ENCODE data around the gene PTEN.

PTEN gene

GRCh38 chr10:87913156-87913921 is 49.9 kb downstream of the PTEN start:
- DNase-seq: no peak
- Histone ChIP-seq H3K27me3 (replicated peaks; ENCODE audit: insufficient read depth, low read length) (no peaks in the 10 kb centered on the region), H3K79me2 (ENCODE audit: low read length) (peaks cover 99% of the 10 kb centered on the region), H2AFZ (ENCODE audit: low read length) (no peak overlapping the region), H3K4me2 (ENCODE audit: low read depth, low read length) (no peak overlapping the region), H4K20me1 (ENCODE audit: insufficient read depth, low read length) (no peaks in the 10 kb centered on the region), H3K27ac (ENCODE audit: low read length) (no peak overlapping the region), H3K9ac (ENCODE audit: low read length) (no peak overlapping the region), H3F3A (ENCODE audit: insufficient read depth, low read length) (no peaks in the 10 kb centered on the region), H3K4me1 (ENCODE audit: low read length) (no peaks in the 10 kb centered on the region), H3K9me2 (replicated peaks; ENCODE audit: insufficient read depth, low read length) (no peaks in the 10 kb centered on the region), H3K9me3 (replicated peaks; ENCODE audit: insufficient read depth, low read length) (no peaks in the 10 kb centered on the region), H3K36me3 (replicated peaks; ENCODE audit: insufficient read depth, low read length) (peaks cover 7% of the 10 kb centered on the region; the same call in 1 of the 2 replicates), H3K4me3 (ENCODE audit: low read length) (no peak overlapping the region)
- TF ChIP-seq EZH2 (optimal IDR thresholded peaks at IDR 0.05; ENCODE audit: low read depth, low read length): no peak
- TF ChIP-seq EZH2phosphoT487 (IDR thresholded peaks at IDR 0.05; ENCODE audit: low read length): no peak
- no peak for TF ChIP-seq CTCF (IDR thresholded peaks at IDR 0.05; ENCODE audit: low read length)

- DNase-seq: no peak
Observed at GRCh38 chr10:87915406-87915805, 52.0 kb downstream of the PTEN start.

GRCh38 chr10:87915989-87916388 is 52.6 kb downstream of the PTEN start:
- Histone ChIP-seq H3K9me2 (replicated peaks; ENCODE audit: insufficient read depth, low read length) (no peaks in the 10 kb centered on the region), H3K79me2 (ENCODE audit: low read length) (peaks cover 99% of the 10 kb centered on the region), H3K27me3 (replicated peaks; ENCODE audit: insufficient read depth, low read length) (no peaks in the 10 kb centered on the region), H3K27ac (ENCODE audit: low read length) (no peak overlapping the region), H3K9me3 (replicated peaks; ENCODE audit: insufficient read depth, low read length) (no peaks in the 10 kb centered on the region), H3K36me3 (replicated peaks; ENCODE audit: insufficient read depth, low read length) (peaks cover 7% of the 10 kb centered on the region; the same call in 1 of the 2 replicates), H3K4me1 (ENCODE audit: low read length) (no peaks in the 10 kb centered on the region), H3K4me2 (ENCODE audit: low read depth, low read length) (no peak overlapping the region), H4K20me1 (ENCODE audit: insufficient read depth, low read length) (no peaks in the 10 kb centered on the region), H3K4me3 (ENCODE audit: low read length) (no peak overlapping the region), H3F3A (ENCODE audit: insufficient read depth, low read length) (no peaks in the 10 kb centered on the region), H2AFZ (ENCODE audit: low read length) (no peak overlapping the region), H3K9ac (ENCODE audit: low read length) (no peak overlapping the region)
- no peak for DNase-seq
- no peak for TF ChIP-seq EZH2 (optimal IDR thresholded peaks at IDR 0.05; ENCODE audit: low read depth, low read length)
- no peak for TF ChIP-seq EZH2phosphoT487 (IDR thresholded peaks at IDR 0.05; ENCODE audit: low read length)
- TF ChIP-seq CTCF (IDR thresholded peaks at IDR 0.05; ENCODE audit: low read length): no peak

More at GRCh38 chr10:87915406-87915805, 52.0 kb downstream of the PTEN start:
- H3K4me3 ChIP-seq (ENCODE audit: low read length): no peak overlapping the region
- H2AFZ ChIP-seq (ENCODE audit: low read length): no peak overlapping the region
- H3K36me3 ChIP-seq (replicated peaks; ENCODE audit: insufficient read depth, low read length): peaks cover 7% of the 10 kb centered on the region; the same call in 1 of the 2 replicates
- H3K9me3 ChIP-seq (replicated peaks; ENCODE audit: insufficient read depth, low read length): no peaks in the 10 kb centered on the region
- H3K9ac ChIP-seq (ENCODE audit: low read length): no peak overlapping the region
- peaks cover 99% of the 10 kb centered on the region for H3K79me2 ChIP-seq (ENCODE audit: low read length)
- no peak overlapping the region for H3K27ac ChIP-seq (ENCODE audit: low read length)
- no peaks in the 10 kb centered on the region for H3F3A ChIP-seq (ENCODE audit: insufficient read depth, low read length)
- no peaks in the 10 kb centered on the region for H4K20me1 ChIP-seq (ENCODE audit: insufficient read depth, low read length)
- H3K9me2 ChIP-seq (replicated peaks; ENCODE audit: insufficient read depth, low read length): no peaks in the 10 kb centered on the region
- TF ChIP-seq EZH2phosphoT487 (IDR thresholded peaks at IDR 0.05; ENCODE audit: low read length) (no peak), CTCF (IDR thresholded peaks at IDR 0.05; ENCODE audit: low read length) (no peak), EZH2 (optimal IDR thresholded peaks at IDR 0.05; ENCODE audit: low read depth, low read length) (no peak)
- H3K4me1 ChIP-seq (ENCODE audit: low read length): no peaks in the 10 kb centered on the region
- H3K27me3 ChIP-seq (replicated peaks; ENCODE audit: insufficient read depth, low read length): no peaks in the 10 kb centered on the region
- H3K4me2 ChIP-seq (ENCODE audit: low read depth, low read length): no peak overlapping the region
